ENCODE results near the gene ETV7.
"Not testable (repeated sequence)": the region's sequence is repeated elsewhere in the genome, so short reads cannot be mapped to it uniquely, and the experiment has no call there.

Gene ETV7
- 1.2 to 2.7 reads per million in 2 donors for total RNA-seq

DNA sequence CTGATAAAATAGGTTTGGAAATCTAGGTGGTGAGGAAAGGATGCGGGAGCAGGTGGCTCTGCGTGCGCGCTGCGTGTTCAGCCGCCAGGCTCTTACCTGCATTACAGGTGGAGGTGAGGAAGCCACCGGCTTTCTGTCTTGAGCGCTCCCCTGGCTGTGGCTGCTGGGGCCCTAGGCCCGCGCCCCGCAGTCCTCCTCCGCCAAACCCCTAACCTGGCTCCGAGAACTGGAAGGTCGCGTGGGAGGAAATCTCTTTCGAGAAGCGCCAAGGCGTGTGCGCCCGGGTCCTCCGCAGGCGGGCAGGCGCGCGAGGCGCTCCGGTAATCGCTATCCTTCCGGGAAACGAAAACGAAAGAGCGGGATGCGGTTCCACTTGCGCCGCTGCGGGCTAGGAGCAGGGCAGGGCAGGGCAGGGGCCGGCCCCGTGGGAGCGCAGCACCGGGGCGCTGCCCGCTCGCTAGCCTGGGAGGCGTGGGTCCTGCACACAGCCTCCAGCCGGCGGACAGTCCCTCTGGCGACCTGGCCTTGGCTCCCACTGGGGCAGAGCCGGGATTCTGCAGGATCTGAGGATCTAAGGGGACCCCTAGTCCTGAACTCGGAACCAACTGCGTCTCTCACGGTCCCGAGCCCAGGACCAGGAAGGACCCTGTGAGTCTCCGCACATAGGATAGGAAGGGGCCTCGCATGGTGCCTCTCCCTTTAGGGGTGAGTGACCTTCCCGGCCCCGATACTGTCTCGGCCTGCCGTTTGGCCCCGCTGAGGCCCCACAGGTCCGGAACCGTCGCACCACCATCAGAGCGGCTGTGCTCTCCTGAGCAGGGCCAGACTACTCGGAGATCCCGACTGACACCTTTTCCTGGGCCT is at the start of gene ETV7:
Gene ETV7, minus strand, starts transcription at position 230 of the 864 bp plus-strand sequence. Its CDS starts 128 bp downstream, at position 102.
- peak; percentile 22 for DNase-seq

DNA sequence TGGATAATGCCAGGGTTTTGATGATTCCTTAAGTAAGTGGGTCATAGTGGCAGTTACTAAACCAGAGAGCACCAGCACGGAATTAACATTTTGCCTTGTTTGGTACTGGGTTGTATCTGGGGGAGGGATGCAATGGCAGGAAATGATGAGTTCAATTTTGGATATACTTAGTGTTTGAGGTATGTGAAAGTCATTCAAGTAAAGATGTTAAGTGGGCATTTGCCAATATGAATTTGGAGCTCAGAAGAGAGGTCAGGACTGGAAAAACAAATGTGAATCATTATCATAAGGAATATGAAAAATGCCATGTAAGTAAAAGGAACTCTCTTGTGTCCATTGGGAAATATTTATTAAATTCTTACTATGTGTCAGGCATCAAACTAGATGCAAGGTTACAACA is 49.0 kb upstream of the ETV7 start:
- DNase-seq: no peak

DNA sequence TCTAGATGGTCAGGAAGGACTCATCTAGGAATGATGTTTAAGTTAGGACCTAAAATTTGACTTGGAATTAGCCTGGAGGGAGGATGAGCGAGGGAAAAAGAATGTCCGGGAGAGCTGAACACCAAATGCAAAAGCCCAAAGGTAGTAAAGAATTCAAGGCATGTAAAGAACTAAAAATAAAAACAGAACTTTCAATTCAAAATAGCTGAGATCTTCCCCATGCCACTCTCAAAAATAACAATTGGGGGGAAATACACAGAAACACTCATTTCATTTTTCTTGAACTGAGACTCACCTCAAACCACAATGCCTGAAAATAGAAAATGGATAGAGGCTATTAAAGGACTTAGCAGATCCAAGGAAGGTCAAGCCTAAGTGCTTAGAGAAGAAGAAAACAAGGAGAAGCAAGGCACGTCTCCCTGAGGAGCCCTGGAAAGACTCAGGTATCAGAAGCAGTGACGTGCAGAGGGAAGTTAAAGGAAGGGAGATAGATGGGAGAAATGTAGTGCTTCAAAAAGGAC is 44.7 kb upstream of the ETV7 start:
- no peak for DNase-seq

DNA sequence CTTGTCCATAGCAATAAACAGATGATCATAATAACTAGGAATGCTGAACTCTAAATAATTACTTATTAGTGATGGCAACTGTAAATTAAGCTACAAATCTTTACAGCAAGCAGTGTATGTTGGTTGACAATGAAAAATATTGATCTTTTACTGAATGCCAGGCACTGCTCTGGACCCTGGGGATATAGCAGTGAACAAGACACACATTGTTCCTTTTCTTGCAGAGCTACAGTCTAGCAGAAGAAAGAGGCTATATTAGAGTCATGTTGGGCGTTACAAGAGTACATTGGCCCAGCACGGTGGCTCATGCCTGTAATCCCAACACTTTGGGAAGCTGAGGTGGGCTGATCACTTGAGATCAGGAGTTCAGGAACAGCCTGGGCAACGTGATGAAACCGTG is 43.7 kb upstream of the ETV7 start:
- DNase-seq: no peak

DNA sequence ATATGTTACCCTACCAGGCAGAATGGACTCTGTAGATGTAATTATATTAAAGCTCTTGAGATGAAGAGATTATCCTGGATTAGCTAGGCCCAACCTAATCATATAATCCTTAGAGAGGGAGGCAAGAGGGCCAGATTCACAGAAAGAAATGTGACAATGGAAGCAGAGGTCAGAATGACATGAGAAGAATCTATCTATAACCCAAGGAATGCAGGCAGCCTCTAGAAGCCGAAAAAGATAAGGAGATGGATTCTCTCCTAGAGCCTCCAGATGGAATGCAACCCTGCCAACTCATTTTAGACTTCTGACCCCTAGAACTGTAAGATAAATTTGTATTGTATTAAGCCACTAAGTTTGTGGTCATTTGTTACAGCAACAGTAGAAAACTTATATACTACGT is 42.9 kb upstream of the ETV7 start:
- no peak for DNase-seq

DNA sequence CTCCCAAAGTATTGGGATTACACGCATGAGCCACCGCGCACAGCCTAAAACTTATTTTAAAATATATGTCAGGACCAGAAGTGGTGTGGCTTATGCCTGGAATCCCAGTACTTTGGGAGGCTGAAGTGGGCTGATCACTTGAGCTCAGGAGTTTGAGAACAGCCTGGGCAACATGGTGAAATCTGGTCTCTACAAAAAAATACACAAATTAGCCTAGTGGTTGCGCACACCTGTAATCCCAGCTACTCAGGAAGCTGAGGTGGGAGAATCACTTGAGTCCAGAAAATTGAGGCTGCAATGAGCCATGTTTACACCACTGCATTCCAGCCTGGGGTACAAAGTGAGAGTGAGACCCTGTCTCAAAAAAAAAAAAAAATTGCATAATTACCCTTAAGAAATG is 41.4 kb upstream of the ETV7 start:
- no peak for DNase-seq

DNA sequence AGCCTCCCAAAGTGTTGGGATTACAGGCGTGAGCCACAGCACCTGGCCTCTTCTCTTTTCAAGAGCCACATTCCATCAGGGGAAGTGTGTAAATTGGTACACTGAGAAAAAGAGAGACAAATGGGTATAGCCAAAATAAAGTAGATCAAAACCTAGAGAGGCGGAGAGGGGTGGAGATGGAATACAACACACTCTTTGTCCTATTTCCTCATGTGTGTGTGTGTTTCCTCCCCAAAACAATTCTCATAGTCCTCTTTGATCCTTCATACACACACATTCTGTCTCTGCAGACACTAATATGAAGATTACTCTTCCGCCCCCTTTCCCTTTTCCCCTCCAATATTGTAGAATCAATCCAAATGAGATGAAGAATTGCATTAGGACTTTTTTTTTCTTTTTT is 39.2 kb upstream of the ETV7 start:
- DNase-seq: no peak

DNA sequence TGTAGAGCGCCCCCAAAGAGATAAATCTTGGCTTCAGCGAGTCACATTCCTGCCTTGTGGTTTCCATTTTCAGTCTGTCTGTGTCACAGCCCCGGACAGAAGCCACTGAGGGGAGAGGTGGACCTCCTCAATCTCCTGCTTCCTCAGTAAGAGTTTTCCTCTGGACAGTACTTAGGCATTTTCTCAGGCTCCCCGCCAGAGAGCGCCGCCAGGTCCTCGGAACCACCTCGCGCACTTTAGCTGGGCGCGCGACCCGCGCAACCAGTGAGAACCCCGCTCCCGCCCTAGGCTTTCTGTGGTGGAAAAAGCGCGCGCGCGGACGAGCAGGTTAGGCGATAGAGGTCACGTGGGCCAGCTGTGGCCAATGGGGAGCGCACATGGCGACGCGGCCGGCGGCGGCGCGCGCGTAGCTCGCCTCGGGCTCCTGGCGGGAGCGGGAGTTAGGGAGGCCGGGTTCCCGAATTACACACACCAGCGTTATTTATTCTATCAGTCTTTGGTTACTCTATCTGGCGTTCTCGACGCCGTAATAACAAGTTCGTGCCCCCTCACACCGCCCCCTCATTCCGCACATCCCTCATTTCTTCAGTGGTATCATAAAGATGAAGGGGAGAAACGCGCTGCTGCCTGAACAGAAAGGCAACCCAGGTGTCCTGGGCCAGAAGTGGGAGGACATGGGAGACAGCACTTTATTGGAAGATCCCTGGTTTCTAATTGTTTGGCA is 35.8 kb upstream of the ETV7 start:
- peak; percentile 98 for DNase-seq

DNA sequence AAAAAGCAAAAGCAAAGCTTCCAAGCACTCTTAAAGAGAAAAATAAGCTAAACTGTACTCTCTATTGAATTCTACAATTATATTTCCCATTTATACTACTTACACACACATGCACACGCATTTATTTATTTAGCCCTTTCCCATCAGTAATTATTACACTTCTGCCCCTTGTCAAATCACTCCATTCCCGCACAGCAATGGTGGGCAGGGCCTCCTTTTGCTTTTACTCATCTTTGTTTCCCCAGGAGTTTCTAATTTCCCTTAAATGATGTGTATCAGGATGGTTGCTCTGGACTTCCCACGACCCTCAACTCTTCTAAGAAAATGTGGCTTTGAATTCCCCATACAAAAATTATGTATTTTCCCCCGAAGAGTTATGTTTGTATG is 35.2 kb upstream of the ETV7 start:
- DNase-seq: no peak

DNA sequence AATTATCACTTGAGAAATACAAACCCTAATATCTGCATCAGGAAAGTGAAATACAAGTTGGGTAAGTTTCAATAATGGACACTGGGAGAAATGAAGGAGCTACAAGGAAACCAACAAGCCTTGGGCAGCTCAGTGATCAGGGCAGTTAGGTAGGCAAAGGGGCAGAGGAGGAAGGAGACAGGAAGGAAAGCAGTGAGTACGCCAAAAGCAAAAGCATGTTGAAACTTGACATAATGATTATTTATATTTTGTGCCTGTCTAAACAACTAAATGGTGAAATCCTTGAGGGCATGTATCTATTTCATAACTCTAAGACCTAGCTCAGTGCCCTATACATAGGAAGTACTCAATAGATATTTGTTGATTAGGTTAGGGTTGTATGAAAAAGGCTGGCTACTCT is 31.8 kb upstream of the ETV7 start:
- no peak for DNase-seq

DNA sequence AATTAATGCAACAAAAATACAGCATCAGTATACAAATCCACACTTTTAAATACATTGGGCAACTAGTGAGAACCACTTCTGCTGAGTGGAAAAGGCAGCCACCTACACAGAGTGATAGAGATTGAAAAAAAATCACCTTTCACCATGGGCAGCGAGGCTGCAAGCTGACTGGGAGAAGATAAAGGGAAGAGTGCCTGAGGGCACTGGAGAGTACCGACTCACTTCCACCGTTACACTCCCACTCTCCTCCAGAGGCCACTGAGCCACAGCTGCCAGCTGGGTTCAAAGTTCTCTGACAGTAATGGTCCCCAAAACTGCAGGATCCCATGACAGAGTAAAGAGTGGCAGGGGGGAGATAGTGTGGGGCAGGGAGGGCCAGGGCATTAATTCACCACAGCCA is 31.1 kb upstream of the ETV7 start:
- DNase-seq: no peak

DNA sequence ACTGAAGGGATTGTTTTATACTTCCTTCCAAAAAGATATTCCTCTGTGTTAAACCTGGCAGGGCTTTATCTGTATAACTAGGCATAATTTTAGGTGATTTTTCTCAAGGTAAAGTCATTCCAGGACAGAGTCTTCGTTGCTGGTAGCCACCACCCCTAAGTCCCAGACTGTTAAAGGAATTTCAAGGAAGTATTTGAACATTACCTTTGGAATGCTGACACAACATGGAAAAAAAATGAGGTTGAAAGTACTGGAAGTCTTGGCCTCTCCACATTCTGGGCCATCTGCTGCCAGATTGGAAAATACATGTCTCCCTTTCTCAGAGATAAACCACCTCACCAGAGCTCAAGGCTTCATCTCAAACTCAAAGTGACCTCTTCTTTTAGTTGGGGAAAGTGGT is 27.0 kb upstream of the ETV7 start:
- DNase-seq: no peak

DNA sequence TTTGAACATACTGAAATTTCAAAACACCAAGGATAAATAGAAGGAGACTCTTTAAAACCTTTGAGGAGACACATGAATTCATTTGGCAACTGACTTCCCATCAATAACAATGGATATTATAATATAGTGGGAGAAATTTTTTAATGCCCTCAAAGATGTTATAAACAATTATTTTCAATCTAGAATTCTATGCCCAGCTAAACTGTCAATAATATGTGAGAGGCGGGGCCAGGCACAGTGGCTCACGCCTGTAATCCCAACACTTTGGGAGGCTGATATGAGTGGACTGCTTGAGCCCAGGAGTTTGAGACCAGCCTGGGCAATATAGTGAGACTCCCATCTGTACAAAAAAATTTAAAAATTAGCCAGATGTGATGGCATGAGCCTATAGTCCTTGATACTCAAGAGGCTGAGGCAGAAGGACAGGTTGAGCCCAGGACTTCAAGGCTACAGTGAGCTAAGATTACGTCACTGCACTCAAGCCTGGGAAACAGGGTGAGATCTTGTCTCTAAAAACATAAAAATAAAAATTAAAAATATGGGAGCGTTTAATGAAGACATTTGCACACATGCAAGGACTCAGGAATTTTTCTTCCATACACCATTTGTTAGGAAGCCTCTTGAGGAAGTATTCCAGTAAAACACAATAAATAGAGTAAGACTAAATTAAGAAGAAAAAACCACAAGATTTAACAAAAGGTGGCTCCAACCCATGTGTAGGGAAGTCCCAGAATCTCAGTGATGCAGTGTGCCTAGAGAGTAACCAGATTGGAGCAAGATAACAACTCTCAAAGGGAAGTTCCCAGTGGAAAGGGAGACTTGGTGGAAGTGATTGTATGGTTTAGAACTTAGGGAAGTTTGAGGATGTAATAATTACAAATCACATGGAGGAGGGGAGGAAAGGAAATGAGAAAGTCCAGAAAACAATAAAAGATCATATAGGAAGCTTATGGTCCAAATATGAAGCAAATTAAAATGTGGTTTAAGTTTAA is 26.3 kb upstream of the ETV7 start:
- DNase-seq: no peak

DNA sequence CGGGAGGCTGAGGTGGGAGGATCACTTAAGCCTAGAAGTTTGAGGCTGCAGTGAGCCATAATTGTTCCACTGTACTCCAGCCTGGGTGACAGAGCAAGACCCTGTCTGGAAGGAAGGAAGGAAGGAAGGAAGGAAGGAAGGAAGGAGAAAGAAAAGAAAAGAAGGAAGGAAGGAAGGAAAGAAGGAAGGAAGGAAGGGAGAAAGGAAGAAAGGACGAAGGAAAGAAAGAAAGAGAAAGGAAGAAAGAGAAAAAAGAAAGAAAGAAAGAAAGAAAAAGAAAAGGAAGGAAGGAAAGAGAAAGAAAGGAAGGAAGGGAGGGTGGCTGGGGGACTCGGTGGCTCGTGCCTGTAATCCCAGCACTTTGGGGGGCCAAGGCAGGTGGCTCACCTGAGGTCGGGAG is 22.2 kb upstream of the ETV7 start:
- DNase-seq: not testable (repeated sequence)

DNA sequence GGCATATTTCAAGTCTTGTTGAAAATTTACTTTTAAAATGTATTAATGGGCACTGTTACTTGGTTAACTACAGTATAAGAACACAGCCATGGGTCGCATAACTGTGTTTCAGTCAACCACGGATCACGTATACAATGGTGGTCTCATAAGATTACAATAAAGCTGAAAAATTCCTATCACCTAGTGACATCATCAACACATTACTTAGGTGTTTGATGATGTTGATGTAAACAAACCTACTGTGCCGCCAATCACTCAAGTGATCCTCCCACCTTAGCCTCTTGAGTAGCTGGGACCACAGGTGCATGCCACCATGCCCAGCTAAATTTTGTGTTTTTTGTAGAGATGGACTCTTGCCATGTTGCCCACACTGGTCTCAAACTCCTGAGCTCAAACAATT is 16.7 kb upstream of the ETV7 start:
- no peak for DNase-seq

DNA sequence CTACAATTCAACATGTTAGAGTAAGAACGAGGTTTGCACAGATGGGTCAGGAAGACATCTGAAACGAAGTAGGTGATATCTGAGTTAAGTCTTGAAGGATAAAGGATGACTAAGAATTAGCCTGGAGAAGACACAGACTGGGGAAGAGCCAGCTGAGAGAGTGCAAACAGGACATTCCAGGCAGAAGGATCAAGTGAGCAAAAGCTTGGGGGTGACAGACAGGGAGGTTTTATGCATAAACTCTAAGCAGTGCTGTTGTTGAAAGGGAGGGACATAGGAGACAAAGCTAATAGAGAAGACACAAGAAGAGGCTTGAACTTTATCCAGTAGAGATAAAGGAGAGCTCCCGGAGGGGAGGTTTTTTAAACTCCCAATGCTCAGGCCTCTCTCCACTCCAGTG is 15.0 kb upstream of the ETV7 start:
- DNase-seq: no peak

DNA sequence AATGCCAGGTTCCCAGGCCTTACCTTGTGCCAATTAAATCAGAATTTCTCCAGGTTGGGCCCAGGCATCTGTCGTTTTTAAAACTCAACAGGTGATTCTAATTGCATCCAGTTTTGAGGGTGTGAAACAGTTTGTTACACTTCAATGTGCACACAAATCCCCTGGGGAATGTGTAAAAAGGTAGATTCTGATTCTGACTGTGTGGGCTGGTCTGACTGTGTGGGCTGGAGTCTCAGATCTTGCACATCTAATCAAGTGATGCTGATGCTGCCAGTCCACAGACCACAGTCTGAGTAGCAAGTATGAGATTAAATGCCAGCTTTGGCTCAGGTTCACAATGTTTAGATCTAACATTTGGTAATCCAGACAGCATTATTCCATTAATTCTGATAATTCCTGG is 12.5 kb upstream of the ETV7 start:
- no peak for DNase-seq

DNA sequence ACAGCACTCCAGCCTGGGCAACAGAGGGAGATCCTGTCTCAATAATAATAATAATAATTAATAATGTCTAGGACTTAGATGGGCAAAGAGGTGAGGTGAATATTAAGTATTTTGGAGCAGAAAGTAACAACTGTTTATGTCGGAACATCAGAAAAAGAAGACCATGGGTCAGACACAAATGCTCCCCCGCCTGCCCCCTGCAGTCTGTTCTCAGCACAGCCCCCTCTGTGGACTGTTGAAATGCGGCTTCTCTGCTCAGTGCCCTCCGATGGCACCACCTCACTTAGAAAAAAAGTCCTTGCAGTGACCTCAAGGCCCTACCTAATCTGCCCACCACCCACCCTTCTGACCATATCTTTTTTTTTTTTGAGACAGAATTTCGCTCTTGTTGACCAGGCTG is 5.2 kb upstream of the ETV7 start:
- DNase-seq: no peak

DNA sequence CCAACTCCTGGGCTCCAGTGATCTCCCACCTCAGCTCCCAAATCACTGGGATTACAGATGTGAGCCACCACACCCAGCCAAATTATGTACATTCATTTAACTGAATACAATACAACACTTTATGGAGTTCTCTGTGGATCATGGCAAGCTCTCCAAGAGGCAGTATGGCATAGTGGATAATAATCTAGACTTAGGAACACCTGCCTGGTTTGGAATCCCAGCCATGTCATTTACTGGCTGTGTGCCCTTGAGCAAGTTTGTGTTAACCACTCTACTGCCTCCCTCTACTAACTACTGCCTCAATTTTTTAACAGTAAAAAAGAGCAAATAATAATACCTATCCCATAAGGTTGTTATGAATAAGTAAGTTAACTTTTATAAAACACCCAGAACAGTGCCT is 1.9 kb upstream of the ETV7 start:
- DNase-seq: no peak

DNA sequence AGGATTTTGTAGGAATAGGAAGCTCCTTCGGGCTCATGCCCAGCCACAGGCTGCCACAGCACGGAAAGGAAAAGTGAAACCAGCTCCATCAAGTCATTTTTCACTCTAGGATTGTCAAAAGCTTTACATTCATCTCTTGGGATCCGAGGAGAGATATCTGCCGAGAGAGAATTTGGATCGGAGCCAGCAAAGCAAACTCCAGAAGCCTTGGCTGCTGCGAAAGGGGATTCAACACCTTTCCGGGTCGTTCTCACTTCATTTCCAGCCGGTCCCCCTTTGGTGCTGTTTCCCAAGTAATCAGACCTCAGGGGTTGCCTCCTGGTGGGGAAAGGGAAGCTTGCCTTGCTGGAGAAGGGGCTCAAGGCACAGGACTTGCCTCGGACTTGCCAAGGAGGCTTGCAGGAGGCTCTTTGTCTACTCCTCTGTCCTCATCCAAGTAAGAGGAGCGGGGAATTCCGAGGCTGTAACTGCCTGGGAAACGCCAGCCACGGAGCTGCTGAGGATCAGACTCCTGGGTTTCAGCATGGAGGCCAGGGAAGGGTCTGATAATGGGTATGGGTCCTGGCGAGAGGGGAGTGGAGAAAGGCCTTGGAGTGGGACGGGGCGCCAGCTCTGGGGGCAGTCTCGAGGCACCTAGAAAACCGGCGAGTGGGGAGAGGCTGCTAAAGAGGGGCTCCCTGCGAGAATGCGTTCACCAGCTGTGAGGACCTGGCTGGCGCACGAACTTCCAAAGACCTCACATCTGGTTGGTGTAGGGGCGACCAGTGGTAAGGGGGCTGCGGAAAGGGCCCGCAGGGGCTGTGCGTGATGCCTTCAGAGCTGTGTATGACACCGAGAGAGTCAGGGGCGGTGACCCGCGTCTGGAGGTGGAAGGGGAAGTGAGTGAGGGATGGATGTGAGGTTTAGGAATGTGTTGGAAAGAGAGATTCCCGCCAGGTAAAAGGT is 702 bp downstream of the ETV7 start:
- peak; percentile 5 for DNase-seq

DNA sequence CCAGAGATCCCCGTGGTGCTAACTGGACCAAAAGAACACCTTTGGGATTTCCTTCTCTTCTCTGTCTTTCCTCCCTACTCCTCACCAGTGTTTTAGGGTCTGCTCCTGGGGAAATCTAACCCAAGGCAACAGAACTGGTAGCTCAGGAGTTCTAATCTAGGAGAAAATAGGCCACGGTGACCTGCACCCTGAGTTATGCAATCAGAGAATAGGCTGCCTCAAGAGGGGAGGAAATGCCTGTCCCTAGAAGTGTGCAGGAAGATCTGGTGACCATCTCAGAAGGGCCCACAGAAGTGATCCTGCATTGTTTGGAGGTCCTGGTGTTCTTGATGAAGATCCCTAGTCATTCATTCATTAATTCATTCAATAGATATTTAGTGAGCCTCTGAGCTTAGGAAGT is 3.4 kb downstream of the ETV7 start:
- no peak for DNase-seq

DNA sequence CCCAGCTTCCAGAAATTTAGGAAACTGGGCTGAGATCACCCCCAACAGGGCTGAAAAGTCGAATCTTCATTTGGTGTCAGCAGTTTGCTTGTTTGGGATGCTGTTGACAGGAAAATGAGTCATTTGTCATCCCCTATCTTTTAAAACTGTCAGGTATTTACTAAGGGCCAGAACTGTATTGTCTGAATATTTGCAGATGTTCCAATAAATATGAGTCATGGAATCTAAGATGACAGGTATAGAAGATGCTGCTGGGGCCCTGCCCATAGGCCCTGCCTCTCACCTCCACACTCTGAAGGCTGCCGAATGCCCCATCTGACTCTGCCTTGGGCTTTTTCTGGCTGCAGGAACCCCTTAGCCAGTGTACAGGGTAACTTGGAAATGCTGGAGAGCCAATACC is 3.9 kb downstream of the ETV7 start:
- no peak for DNase-seq

Data from T-helper 9 cell (primary cell).